GM19438 (cell line): ENCODE measurements around the gene PSMD11.

Experiments used
- ATAC-seq: cut with Tn5 transposase; IDR thresholded peaks from one replicate; pipeline ENCODE4 v1.9.1; 2021; ENCODE audit warnings: low read depth; ENCODE audit not compliant: unreplicated experiment

PSMD11 gene

DNA sequence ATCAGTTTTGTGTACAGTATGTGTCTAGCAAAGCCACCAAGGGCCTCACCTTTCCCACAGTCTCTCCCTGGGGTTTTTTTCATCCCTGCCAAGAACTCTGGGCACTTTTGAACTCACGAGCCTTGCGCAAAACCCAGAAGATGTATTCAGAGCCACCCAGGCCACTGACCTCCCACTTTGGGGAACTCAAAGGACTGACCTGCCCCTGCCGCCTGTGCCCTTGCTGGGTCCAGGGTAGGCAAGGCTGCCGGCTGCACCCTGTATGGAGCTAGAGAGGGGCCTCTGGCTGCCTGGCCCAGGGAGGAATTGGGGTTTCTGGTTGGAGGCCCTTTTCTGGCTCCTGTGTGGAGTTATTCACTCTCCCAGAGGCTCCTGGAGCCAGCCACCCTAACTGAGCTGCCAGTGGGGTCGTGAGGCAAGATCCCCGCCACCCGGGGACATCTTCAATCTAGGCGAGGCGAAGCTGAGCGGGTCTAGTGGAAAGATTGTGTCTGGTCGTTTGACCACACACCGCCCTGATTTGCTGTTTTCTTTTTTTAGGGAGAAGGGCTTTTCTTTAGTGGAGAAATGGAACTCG lies 44.4 kb downstream of the PSMD11 start:
- ATAC-seq = no peak

- no peak for ATAC-seq
Measured at GRCh38 chr17:32489320-32490100, 45.2 kb downstream of the PSMD11 start.

DNA sequence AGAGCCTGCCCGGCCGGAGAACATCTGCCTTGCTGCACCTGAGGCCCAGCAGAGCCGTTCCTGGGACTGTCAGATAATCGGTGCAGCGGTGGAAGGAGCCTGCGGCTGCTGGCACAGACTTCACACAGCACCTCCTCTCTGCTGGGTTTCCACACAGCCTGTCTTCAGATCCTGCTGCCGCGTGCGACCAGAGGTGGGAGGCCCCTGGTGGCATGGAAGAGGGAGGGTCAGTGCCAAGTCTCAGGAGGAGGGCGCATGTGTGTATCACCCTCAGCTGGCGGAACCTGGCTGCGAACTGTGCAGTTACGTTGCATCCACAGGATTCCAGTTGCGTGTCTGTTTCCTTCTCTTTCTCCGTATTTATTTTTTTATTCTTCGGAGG lies 45.8 kb downstream of the PSMD11 start:
- ATAC-seq = no peak

- ATAC-seq = no peak
Measured at GRCh38 chr17:32491371-32492263, 47.3 kb downstream of the PSMD11 start.

GRCh38 chr17:32492264-32492589 lies 47.9 kb downstream of the PSMD11 start:
- no peak for ATAC-seq

DNA sequence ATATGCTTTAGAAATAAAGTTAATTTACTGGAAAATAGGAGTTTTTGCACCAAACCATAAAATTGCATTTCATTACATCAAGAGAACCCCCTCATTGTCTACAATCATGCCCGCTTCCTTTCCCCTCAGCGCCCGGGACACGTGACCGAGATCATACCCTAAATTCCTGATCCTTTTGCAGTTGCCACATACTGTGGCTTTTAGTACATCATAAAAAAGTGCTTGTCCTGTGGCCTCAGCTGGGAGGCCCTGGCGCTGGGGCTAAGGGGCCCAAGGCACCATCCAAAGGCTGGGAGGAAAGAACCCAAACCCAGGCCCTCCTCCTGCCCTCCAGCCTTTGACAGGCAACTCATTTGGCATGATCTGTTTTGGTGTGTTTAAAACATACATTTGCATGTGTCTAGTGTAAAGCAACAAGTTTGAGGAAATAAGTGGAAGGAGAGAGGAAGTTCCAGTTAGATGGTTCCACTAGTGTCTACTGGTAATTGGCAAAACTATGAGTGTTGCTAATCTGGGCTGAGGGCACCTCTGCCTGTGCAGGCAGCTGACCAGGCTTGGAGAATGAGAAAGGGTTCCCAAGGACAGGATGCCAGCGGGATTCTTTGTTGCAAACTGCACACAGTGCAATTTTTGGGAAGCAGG lies 48.5 kb downstream of the PSMD11 start:
- no peak for ATAC-seq

DNA sequence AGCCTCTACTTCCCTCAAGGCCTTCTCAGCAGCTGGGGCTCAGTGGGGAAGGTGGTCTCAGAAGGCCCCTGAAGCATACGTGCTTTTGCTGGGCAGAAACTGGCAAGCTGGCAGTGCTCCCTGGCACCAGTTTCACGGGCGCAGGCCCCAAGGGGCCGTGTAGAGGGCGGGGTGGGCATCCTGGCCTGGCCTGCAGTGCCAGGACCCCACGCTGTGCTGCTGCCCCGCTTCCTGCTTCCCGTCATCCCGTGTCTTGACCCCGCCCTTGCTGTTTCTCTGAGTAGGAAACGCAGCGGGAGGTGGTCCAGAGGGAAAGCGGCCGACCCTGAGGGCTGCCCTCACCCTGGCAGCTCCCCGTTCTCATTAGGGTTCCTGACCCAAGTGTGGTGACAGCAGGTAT lies 49.3 kb downstream of the PSMD11 start:
- no peak for ATAC-seq

DNA sequence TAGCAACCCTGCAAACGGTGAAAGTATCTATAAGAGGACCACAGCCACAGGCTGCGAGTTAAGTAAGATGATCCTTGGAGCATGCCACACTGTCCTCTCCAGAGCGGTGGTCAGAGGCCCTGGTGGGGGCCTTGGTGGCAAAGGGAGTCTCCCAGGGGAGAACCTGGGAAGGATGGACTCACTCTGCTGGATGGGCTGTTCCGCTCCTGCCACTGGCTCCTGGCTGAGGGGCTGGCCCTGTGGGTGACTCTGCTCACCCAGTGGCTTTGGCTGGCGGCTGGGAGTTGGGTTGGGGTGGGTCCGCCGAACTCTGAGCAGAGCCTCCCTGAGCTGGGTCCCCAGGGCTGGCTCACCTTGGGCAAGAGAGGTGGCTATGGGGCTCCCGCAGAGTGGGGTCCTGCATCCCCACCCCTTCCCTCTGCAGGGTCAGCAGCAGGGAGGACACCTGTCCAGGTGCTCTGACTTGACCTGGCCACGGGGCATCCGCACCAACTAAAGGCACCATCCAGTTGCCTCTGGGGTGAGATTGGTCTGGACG lies 49.7 kb downstream of the PSMD11 start:
- ATAC-seq = no peak

GRCh38 chr17:32494621-32495358 lies 50.5 kb downstream of the PSMD11 start:
- ATAC-seq = no peak

DNA sequence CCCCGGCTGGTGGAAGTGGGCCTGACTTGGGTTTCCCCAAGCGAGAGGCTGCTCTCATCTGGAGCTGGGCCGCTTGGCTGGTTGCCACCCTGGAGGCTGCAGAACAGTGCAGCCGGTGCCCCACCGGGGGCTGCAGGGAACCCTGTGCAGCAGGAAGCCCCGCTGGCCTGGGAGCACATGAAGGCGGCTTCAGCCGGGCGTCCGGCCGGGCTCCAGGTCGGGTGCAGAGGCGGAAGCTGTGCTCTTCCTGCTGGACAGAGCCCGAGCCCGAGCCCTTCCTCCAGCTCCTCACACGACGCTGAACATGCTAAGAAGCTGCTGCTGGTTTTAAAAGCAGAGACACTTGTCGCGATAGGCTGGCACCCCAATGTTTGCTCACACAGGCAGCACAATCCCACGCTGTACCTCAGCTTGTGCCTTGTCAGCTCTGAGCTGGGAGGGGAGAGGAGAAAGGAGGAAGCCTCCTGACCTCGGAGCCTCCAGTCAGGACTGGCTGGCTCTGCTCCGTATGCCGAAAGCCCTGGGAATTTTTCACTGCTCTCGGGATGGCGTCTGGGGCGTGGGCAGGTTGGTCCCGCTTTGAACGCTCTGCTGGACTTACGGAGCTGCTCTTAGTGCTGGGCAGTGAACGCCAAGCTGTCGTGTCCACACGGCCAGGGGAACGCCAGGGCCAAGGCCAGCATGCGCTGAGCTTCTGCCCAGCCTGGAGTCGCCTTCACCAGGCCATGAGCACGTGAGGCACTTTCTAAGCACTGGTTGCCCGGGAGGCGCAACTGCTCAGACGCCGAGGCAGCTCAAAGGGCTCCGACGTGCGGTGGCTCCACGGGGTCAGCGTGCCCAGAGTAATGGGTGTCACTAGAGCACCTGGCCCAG lies 51.3 kb downstream of the PSMD11 start:
- ATAC-seq = no peak

DNA sequence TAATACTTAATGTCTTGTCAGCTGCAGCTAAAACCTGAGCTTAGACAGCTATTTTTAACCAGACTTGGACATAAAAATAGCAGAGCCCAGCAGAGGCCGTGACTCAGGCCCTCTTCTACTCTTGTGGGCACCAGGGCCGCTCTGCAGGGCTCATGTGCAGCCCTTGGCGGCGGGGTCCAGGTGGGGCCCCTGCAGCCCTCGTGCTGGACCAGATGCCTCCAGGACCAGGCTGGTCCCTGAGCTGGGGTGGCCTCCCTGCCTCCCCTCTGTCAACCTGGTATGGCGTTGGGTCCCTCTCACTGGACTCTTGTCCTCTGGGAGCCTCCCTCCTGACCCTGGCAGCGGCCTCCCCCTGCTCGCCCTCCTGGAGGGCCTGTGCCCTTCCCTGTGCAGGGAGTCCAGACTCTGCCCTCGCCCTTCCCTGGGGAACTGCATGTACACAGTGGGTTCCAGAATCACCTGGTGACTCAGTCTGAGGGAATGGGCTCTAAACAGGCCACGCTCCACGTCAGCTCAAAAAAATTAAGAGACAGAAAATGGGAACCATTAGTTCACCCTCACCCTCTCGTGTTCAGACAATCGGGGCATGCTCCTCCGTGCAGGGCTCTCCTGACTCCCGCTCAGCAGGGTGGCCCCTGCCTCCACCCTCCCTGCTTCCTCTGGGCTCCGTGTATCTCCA lies 52.2 kb downstream of the PSMD11 start:
- no peak for ATAC-seq

DNA sequence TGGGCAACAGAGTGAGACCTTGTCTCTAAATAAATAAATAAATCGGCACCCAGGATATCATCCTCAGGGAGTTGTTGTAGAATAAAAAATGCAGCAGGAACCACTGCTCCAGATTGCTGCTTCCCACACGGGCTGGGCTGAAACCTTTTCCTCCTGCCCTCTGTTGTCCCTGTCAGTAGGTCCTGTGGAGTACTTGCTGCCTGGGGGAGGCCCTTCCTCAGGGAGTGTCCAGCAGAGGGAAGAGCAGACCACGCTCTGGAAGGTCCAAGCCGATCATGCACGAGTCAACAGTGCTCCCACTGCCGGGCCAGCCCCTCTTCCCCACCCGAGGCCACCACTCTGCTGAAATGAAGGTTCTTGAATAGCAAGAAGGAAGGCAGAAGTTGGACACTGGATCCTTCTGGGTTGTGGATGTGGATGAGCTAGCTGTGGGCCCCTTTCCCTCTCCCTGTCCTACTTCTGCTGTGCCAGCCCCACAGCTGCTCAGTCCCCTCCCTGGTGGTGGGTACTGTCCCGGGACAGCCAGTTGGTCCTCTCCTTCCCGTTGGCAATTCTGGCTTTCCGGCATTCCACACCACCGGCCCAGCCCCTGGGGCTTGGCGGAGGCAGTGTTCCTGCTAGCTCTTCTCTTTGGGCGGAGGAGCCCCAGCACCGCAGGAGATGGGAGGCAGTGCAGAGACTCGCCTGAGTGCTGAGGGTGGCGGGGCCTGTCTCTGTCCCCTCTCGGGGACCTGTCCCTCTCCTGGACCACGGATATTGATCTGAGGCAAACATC lies 53.3 kb downstream of the PSMD11 start:
- no peak for ATAC-seq

DNA sequence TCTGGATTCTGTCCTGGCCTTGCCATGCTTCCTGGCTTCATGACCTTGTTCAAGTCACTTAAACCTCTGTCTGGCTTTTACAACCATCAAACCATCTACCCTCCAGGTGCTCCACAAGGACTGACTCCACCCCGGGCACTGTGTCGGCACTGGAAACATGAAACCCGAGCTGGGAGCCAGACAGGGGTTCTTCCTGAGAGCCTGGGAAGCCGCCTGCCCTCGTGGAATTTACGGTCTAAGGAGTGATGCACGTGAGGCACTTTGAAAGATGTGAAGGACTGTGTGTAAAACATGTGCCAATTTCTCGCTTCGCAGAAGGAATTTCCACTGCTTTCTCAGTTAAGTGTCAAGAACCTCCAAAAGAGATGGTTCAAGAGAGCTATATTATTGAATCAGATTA lies 54.1 kb downstream of the PSMD11 start:
- ATAC-seq = no peak

- ATAC-seq = no peak
Measured at GRCh38 chr17:32502013-32502412, 57.7 kb downstream of the PSMD11 start.

GRCh38 chr17:32502710-32503109 lies 58.4 kb downstream of the PSMD11 start:
- ATAC-seq = no peak

- ATAC-seq = peak; percentile 86
Measured at GRCh38 chr17:32503251-32504165, 59.2 kb downstream of the PSMD11 start.
